Measurements from ENCODE around the gene NFIB. TPM values are rescaled to one million over a fixed set of nuclear protein-coding genes. Genes with fewer than 3 reads are reported as not detected.

NFIB gene
- polyA plus RNA-seq, 1 donor: 84.4 TPM

DNA sequence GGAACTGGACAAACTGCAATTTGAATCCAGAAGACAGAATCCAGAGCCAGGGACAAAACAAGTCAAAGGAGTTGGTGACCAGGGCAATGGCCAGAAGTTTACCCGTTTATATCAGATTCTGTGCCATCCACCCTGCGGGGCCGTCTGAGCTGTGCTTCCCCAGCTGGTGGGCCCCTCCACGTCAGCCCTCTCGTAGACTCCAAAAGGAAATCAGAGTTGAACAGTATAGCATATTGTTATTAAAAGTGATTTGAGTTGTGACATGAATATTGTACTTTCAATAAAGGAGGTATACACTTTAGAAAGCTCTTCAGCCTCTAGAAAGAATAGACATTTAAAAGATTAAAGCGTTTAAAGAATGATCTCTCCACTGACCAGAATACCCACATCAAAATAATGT is 102.4 kb downstream of the NFIB start:
- DNase-seq: no peak

DNA sequence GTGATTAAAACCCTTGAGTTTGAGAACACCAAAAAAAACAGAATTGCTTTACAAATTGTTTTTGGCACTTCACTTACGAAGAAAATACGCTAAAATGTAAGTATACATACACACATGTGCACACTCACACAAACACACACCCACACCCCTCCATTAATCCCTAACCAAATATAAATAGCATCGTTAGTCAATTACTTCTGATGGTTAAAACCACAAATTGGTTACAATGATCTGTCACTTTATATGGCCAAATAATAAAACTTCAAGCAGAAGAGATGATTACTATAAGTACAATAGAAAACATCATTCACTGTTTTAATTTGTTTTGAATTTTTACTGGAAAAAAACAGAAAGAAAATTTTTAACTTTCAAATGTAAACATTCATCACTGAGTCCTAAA is 103.5 kb downstream of the NFIB start:
- no peak for DNase-seq

DNA sequence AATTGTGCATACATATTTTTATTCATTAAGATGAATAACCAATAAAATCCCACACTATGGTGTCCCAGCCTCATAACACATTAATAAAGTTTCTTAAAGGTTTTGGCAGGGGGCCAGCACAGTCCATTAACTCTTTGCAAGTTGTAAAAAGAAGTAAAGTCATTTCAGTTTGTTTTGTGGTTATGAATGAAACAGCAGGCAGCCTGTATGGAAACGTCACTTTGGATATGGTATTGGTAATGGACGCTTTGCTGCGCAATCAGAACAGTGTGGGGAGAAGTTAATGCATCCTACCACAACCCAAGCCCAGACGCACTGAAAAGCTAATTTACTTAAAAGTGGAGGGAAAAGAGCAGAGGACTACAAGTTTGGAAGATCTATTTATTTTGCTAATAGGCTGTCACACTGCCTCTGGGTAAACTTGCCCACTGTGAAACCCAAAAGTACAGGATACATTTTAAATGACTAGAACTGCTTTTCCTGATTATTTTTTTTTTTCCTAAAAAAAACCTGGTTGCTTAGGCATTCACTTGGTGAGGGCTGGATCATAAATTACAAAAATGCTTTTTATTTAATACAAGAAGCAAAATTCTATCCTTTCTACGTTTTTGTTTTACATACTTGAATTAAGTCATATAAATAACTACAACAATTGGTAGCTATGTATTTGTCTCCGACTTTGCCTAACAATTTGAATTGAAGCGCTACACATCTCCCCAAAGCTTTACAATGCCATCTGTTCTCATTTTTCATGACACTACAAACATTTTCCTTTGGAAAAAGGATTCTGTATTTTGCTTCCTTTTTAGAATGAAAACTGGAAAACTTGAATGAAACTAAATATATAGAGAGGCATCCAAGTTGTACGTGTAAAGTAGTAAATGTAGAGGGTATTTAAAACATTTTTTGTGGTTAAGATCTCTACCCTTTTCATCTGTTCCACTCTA is 104.3 kb downstream of the NFIB start:
- DNase-seq: no peak

DNA sequence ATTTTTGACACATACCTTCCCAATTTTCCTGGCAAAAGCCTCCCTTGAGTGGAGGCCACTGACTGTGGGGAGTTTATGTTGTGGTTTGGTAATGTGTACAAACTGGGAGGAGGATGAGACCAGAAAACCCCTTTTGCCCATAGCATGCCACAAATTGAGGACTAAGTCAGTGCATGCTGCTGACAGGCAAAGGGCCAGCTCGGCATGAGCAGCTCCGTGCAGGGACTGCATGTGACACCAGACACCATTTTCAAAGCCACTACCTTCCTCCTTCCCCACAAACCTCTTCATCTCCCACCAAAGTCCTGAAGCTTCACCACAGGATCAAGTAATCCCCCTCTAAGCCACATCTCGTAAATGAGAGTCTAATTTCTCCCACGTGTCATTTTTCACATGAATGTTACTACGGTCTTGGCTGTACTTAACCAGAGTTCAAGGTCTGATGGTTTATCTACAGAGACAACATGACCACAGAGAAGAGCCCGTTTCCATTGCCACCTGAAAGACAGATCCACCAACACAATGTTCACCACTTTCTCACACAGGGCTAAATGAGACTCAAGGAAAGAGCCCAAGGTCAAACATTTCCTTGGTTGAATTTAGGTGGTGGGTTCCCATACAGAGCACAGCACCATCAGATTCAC is 106.5 kb downstream of the NFIB start:
- no peak for DNase-seq

DNA sequence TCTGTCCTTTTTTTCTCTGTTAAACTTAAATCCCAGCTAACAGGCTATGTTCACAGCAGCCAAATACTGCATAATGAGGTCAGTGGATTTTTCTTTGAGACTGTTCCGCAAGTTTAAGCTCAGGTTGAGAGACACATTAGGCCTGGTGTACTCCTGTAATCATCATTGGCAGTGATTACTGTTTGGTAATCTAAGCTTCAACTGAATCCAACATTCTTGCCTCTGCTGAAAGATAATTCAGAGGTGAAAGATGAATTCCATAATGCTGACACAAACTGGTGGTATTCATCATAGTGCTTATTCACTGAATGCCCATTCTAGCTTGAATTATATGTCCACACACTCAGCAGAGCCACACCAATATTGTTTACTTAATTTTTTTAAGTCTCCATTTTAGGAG is 108.5 kb downstream of the NFIB start:
- DNase-seq: no peak

DNA sequence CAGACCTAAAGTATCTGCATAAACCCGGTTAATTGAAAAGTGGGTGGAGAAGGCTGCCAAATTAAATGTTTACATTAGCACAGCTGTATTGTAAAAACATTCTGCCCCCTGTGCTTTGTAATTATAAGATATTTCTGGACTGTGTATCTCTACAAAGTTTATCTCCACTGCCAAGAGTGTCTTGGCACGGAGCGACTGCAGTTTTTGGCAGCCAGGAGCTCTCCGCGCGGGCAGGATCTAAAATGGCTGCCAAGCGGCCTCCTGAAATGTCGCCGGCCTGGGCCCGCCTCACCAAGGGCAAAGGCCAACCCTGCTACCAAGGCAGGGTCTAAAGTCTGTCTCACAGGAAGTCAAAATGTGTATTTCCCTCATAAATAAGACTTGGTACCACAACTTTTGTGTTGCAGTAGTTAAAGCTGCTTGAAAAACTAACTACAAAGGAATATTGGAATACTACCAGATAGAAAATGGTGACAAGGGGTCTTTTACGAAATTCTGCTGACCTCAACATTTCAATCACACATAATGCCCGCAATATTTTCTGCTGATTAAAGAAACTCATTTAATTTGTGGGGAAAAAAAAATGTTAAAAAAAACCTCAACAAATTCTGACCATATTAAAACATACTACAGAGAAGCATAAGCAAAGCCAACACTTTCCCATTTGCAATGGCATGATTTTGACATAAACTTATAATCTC is 110.4 kb downstream of the NFIB start:
- DNase-seq: no peak

DNA sequence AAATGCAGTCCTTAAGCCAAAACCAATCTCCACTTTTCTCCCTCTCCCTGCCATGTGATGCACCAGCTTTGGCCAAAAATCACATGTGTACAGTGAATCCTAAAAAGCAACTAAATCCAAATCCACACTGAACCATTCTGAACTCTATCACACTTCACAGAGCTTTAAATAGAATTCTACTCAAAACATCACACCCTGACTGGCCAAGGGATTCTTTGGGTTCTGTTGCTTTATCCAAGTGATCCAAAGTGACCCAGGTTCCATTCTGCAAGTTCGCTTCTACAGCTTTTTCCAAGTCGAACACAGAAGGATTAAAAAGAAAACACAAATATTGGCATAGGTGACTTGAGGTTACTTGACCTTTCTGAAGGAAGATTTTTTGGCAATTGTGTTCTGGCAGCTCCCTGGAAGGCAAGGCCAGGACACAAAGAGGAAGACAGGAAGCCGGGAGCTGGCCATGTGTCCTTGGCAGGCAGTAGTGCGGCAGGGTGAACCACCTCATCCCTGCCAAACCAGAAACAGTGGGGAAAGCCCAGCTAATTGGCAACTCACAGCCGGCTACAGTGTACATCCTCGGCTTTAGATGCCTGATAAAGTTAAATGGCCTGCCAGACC is 115.0 kb downstream of the NFIB start:
- peak; percentile 77 for DNase-seq

DNA sequence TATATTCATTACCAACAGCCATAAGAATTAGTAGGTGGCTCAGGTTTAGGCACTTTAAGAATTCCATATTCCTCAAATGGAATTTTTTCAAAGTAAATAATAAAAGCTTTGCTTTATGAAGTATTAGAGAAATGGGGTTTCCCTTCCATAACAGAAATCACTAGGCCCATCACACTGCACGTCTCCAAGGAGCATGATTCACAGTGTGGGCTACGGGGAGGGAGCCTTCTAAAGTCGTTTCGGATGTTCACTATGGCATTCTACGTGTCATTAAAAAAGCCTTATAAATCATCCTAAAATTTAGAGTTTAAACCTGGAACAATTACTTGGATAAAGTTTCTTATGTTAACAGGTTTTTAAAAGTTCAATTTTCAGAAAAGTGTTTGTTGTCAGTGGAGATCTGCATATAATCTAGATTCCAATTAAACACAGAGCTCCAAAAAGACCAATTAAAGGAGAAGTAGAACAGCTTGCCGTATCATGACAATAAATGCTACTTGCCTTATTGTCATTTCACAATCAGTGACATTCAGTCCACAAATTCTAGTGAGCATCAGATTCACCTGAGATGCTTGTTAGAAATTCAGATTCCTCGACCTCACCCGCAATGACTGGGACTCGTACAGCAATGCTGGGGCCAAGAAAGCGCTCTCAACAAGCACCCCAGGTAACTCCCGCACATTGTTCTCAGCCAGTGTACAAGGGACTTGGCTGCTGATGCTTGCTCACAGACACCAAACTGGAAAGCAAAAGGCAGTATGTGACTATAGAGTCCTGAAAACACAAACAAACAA is 115.7 kb downstream of the NFIB start:
- DNase-seq: no peak

DNA sequence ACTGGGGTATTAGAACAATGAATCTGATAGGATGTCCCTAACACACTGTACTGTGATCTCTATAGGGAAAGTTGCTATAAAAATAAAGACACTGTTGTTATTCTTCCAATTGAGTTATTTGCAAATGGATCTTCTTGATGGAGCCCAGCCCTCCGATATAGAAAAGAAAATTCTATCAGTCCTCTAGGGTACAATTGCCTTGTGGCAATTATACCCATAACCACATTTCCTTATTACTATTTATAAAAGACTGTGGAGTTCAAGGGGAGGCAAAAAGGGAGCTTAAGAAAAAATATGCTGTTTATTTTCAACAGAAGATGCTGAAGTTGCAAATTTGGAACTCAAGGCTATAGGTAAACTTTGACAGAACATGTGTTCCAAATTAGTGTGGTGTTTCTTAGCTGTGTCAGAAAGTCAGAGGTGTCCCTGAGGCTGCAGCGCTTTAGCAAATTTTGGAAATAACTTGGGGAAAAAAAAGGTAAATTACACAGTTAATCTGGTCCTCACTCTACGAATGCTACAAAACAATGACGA is 116.5 kb downstream of the NFIB start:
- DNase-seq: no peak

DNA sequence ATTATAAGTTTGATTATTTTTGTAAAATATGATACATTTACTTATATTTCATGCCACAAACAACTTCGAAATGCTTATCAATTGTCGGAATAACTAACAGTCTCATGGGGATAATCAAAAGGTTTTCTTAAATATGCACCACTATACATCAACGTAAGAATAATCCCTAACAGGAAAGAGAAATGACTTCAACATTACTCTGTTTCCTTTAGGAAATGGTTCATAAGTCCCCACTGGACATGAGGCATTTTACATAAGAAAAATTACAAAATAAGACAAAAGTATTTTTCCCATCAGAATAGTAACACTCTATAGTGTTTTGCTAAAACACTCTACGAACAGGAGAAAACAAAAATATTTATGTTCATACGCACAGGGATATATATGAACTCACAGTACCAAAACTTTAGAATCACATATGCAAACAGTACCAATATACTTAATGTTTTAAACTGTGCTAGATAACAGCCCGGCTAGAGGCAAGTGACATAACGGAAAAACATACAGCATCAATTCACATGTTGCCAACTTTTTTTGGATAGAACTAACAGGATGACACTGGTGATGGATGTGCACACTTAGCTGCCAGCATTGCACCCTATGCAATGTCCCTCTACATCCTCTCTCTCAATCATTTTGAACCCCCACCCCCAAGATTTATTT is 120.5 kb downstream of the NFIB start:
- peak; percentile 69 for DNase-seq

DNA sequence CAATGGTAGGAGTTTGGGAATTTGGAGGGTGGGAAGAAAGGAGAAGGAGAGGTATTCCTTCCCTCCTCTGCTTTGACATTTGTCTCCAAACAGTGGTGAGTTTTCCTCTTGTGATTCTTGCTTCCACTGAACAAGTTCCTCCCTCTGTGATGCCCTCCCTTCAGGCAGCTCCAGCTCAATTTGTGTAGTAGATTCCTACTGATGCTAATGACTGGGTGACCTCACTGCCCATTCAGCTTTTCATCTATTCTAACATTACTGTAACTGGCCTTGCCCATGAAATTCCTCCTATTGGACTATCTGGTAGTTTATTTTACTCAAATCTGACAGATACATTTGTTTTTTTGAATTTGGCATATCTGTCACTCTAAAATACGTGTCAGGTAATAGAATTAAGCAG is 121.4 kb downstream of the NFIB start:
- no peak for DNase-seq

DNA sequence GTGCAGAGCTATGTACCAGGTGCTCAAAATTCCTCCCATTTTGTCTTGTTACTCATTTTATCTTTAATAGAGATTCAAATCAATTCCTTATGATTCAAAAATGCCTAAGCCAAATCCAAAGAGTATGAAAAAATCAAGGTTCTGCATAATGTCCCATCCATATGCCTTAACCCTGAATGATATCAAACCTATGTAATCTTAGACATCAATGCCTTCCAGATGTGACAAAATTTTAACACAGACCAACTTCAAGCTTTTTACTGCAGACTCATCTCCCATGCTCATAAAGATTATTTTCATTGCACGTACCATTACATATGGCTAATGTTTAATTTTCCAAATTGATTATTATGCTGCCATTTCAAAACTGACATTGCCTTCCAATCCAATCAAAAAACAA is 122.4 kb downstream of the NFIB start:
- DNase-seq: no peak

DNA sequence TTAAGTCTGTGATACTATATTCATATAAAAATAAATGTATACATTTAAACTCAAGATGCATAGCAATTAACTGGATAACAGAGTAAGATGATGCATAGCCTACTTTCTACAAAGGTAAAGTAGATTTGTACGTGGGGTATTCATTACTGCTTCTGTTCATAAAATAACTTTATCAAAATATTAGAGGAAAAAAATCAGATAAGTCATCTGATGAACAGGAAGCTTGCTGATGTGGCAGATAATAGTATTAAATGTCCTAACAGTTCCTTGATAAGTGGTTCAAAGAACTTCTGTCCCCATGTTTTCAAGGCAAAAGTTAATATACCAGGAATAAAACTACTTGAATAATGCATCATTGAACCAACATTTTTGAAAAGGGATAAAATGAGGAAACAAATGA is 123.7 kb downstream of the NFIB start:
- DNase-seq: no peak

DNA sequence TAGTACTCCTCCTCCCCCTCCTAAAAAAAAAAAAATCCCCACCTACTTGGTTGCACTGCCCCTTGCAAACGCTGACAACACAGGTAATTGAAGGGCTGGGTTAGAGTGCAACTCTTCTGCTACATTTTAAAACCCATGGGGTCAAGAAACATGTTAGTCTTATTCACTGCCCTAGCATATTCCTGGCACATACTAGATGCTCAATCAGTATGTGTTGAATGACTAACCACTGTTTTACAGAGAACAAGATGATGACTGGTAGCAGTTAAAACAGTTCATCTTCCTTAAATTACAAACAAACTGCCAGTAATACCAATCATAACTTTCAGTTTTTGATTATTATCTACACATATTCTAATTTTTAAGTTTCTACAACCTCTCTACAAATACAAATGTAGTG is 124.4 kb downstream of the NFIB start:
- DNase-seq: no peak

DNA sequence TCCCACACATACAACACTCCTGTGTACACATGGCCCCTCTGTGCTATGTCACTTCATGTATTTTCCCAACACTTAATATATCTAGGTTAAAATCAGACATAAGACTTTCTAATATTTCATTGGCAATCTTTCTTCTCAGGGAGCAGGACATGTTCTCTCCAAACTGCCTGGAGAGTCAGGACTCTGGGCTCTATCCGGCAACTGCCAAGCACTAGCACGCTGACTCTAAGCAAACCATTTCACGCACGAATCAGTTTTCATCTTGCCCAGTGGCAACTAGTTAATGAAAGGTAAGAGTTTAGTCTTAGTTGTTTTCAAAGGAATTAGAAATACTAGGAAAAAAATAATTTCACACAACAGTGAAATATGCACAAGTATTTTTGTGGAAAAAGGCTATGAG is 124.8 kb downstream of the NFIB start:
- no peak for DNase-seq

DNA sequence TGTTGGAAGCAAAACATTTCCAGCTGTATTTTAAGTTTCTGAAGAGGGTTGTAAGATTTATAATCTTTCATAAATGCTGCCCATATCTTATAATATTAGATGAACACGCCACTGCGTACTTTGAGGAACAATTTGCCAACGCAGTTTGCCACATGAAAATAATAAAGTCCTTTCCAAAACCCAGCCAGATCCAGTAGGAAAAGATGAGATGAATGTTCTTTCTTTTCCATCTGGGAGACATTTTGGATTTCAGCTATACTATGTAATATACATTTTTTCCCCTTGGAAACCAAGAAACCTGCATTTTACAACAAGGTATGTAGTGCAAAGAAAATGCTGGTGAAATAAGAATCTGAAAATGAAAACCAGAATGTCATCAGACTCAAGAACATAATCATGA is 125.4 kb downstream of the NFIB start:
- DNase-seq: no peak

DNA sequence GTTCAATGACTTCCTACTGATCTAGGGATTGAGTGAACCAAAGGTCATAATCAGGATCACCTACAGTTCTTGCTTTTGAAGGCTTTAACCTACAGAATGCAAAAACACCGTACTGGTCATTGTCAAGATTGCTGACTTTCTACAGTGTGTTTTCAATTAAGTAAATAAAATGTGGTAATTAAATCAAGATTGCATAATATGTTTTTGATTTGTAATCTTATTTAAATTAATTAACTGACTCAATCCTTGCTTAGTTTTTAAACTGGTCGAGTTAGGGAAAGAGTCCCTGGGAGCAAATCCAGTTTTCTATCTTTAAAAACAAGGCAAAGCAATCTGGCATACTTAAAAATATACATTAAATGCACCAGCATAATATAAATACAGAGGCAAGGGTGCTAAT is 125.9 kb downstream of the NFIB start:
- DNase-seq: no peak

DNA sequence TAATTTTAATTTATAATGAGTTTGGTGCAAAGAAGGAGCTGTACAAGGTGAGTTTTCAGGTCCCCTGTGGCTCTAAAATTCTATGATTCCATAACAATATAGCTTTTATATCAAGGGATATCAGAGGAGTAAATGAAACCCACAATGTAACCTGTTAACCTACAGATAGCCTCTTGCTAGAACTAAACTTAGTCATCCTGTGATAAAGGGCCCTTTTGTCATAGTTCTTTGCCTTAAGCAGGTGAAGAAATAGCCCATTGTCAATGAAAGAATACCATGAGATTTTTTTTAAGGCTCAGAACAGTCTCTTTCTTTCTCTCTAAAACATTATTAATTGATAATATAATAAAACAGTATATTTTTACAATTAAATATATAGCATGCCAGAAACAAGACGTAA is 127.8 kb downstream of the NFIB start:
- no peak for DNase-seq

DNA sequence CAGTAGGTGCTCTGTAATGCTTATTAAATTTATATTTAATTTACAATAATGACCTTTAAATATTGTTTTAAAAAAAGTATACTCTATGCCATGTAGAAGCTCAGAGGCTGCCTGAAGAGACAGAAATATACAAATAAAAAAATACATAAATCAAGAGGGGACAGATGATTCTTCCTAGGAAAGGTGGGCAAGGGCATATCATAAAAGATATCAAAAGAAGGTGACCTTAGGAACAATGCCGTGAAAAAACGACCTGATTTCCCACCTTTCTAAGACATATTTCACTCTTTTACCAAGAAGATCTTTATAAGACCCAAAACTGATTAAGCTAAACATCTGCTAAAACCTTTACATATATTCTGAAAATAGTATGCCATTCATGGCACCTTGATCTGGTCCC is 128.9 kb downstream of the NFIB start:
- no peak for DNase-seq

DNA sequence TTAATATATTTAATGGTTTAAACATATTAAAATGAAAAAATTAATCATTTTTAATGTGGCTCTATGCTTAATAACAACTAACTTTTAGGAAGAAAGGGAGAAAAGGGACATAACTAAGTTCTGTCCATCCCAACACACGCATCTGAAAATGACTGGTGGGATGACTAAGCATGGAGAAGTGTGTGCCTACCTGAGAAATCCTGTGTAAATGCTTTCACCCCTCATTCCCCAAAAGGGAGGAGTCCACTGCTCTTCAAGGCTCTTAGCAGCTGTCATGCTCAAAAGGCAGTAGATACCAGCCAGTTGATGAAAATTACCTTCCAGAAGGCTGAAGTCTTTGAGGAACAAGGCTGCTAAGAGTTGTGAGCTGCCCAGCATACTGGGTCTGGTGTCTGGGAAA is 130.9 kb downstream of the NFIB start:
- DNase-seq: no peak

DNA sequence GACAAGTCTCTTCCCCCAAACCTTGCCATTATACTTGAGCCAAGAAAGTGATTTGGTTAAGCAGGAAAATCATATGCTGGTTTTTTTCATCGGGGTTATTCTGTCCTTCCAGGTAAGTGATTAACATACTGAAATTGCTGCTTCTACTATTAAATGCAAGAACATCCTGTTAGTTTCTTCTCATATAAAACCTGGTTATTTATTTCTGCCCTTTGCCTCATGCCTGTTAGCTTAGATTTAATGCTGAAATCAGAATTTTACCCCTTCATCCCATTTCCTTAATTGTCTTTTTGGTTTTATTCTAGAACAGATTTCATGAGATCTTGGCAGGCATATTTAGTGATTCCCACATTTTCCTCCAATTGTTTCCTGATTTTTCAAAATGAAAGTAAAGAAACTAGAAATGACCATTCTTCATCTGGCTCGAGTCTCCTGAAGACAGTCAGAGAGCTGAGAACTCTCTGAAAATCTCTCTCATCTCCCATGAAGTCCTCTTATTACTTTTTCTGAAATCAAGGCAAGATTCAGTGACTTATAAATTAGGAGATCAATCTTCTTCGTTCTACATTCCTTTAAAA is 132.9 kb downstream of the NFIB start:
- DNase-seq: no peak
